Midbrain (tissue), 1 donor: ENCODE measurements around the gene SMYD1.
"Not testable (repeated sequence)": the region's sequence is repeated elsewhere in the genome, so short reads cannot be mapped to it uniquely, and the experiment has no call there.

Experiments
- DNase-seq: peaks from one replicate; lab custom pipeline; 2025; lab: John Stamatoyannopoulos, UW

Gene SMYD1

GRCh38 chr2:88067598-88067997 lies at the start of gene SMYD1:
TSS of gene SMYD1 (plus strand) at chr2:88067825. CDS start at chr2:88067865, 40 bp downstream.
- no peak for DNase-seq

GRCh38 chr2:88018077-88018805 lies 49.4 kb upstream of the SMYD1 start:
- DNase-seq = not testable (repeated sequence)

- no peak for DNase-seq
Measured at GRCh38 chr2:88018909-88019308, 48.7 kb upstream of the SMYD1 start.

- no peak for DNase-seq
Measured at GRCh38 chr2:88019985-88020384, 47.6 kb upstream of the SMYD1 start.

GRCh38 chr2:88022669-88022921 lies 45.0 kb upstream of the SMYD1 start:
- DNase-seq = no peak

GRCh38 chr2:88024509-88024908 lies 43.1 kb upstream of the SMYD1 start:
- DNase-seq = no peak

- peak; percentile 20 for DNase-seq
Measured at GRCh38 chr2:88027697-88028389, 39.8 kb upstream of the SMYD1 start.

GRCh38 chr2:88028931-88029330 lies 38.7 kb upstream of the SMYD1 start:
- DNase-seq = no peak

GRCh38 chr2:88032070-88032702 lies 35.4 kb upstream of the SMYD1 start:
- no peak for DNase-seq

GRCh38 chr2:88036182-88036581 lies 31.4 kb upstream of the SMYD1 start:
- DNase-seq = no peak

- DNase-seq = no peak
Measured at GRCh38 chr2:88036606-88037005, 31.0 kb upstream of the SMYD1 start.

GRCh38 chr2:88038263-88039105 lies 29.1 kb upstream of the SMYD1 start:
- DNase-seq = no peak

- no peak for DNase-seq
Measured at GRCh38 chr2:88042476-88042875, 25.1 kb upstream of the SMYD1 start.

- DNase-seq = not testable (repeated sequence)
Measured at GRCh38 chr2:88045561-88045960, 22.1 kb upstream of the SMYD1 start.

GRCh38 chr2:88048541-88048940 lies 19.1 kb upstream of the SMYD1 start:
- no peak for DNase-seq

- DNase-seq = no peak
Measured at GRCh38 chr2:88049622-88050021, 18.0 kb upstream of the SMYD1 start.

GRCh38 chr2:88051792-88052191 lies 15.8 kb upstream of the SMYD1 start:
- DNase-seq = no peak

- DNase-seq = peak; percentile 20
Measured at GRCh38 chr2:88053296-88053695, 14.3 kb upstream of the SMYD1 start.

- DNase-seq = no peak
Measured at GRCh38 chr2:88053934-88054781, 13.5 kb upstream of the SMYD1 start.

GRCh38 chr2:88054782-88055370 lies 12.7 kb upstream of the SMYD1 start:
- DNase-seq = no peak
